ENCODE measurements around the gene STARD10. TPM values are rescaled to one million over a fixed set of nuclear protein-coding genes. Genes with fewer than 3 reads are reported as not detected.
"Not testable (repeated sequence)": the region's sequence is repeated elsewhere in the genome, so short reads cannot be mapped to it uniquely, and the experiment has no call there.

Gene STARD10
- polyA plus RNA-seq, 1 donor from 2014 or later = 33.4 TPM

- H3K36me3 Mint-ChIP-seq, H3K27ac Mint-ChIP-seq, H3K27me3 Mint-ChIP-seq, H3K9me3 Mint-ChIP-seq: not testable (repeated sequence)
- H3K4me3 Mint-ChIP-seq = peak overlapping the region in 1 of 4 donors; percentile 35
- peaks cover 11 to 16% (median 14%) of the 10 kb centered on the region in 3 donors for H3K4me1 Mint-ChIP-seq
Observed at GRCh38 chr11:72806378-72806777, 12.5 kb upstream of the STARD10 start.

GRCh38 chr11:72805216-72805615, 11.4 kb upstream of the STARD10 start:
- Mint-ChIP-seq H3K27ac (no peak overlapping the region), H3K36me3 (peaks cover 1% of the 10 kb centered on the region), H3K27me3 (no peaks in the 10 kb centered on the region), H3K9me3 (no peaks in the 10 kb centered on the region), H3K4me1 (peaks cover 11 to 14% (median 11%) of the 10 kb centered on the region in 3 donors), H3K4me3 (no peak overlapping the region)

- Mint-ChIP-seq H3K4me1 (peaks cover 3 to 9% (median 7%) of the 10 kb centered on the region in 3 donors), H3K9me3 (no peaks in the 10 kb centered on the region), H3K36me3 (no peaks in the 10 kb centered on the region), H3K27me3 (no peaks in the 10 kb centered on the region), H3K27ac (no peak overlapping the region), H3K4me3 (peak overlapping the region in 1 of 4 donors; percentile 35)
Observed at GRCh38 chr11:72802822-72803221, 9.0 kb upstream of the STARD10 start.

- no peaks in the 10 kb centered on the region for H3K36me3 Mint-ChIP-seq
- H3K4me1 Mint-ChIP-seq = peaks cover 5 to 7% (median 7%) of the 10 kb centered on the region in 3 donors
- H3K4me3 Mint-ChIP-seq = no peak overlapping the region
- H3K27me3 Mint-ChIP-seq = no peaks in the 10 kb centered on the region
- H3K27ac Mint-ChIP-seq = no peak overlapping the region
- no peaks in the 10 kb centered on the region for H3K9me3 Mint-ChIP-seq
Observed at GRCh38 chr11:72799441-72799840, 5.6 kb upstream of the STARD10 start.

DNA sequence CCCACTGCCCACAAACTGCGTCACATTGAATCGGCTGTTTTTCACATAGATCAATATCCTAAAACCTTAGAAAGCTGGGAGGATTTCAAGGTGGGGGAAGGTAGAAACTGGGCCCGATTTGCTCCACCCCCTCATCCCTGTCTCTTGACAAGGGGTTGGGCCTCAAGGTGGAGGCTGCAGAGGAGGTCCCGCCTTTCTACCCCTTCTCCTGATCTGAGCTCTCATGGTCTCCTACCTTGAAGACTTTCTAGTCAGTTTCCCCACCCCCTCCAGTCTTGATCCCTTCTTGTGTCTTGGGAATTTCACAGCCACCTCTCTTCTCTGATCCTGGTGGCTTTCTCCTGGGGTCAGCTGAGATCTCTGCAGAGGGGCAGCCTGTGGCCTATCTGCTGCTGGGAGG, 4.5 kb upstream of the STARD10 start:
- Mint-ChIP-seq H3K36me3 (no peaks in the 10 kb centered on the region), H3K27ac (peak overlapping the region in 2 of 3 donors; percentile 9 to 23), H3K9me3 (no peaks in the 10 kb centered on the region), H3K4me3 (peak overlapping the region in 2 of 4 donors; percentile 72 to 81), H3K4me1 (peaks cover 12 to 16% (median 13%) of the 10 kb centered on the region in 3 donors), H3K27me3 (no peaks in the 10 kb centered on the region)

DNA sequence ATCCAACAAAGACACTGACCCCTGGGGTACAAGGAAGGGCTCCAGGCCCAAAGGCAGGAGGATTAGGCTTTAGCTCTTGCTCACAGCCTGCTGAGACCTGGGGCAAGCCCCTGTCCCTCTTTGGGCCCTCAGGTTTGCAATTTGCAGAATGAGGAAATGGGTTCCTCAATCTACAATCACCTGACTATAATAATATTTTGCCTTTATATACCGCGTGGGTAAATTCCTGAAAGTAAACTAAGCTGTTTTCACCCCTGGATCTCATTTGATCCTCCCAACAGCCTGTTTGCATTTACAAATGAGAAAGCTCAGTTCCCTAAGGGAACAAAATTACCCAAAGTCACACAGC, 797 bp downstream of the STARD10 start:
- Mint-ChIP-seq H3K27me3 (no peaks in the 10 kb centered on the region), H3K4me1 (peaks cover 24 to 26% (median 25%) of the 10 kb centered on the region in 3 donors), H3K27ac (peak overlapping the region; percentile 99 to 100 (median 100)), H3K9me3 (no peaks in the 10 kb centered on the region), H3K4me3 (peak overlapping the region; percentile 98 to 100 (median 99)), H3K36me3 (no peaks in the 10 kb centered on the region)

DNA sequence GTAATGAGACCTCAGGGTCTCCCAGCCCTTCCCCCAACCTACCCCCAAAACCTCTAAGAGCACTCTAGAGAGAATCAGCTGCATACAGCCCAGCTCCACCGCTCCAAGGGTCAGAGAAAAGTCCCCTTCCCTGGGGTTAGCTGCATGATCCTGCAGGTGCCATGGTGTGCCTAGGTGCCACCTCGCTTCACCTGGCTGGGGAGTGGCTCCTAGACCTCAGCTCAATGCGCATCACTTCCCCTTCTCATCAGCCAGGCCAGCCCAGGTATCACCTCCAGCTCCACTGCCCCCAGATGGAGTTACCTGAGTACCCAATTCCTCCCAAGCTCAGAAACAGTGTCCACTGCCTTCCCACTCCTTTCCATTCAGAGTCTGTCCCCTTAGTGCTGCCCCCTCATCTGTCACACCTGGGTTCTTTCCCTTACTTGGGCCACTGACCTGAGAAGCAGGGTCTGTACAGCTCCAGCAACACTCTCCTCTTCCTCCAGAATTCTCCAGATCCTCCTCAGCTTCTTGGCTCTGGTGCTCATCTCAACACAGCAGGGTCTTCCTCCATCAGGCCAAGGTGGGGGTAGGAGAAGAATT, 1.3 kb downstream of the STARD10 start:
- Mint-ChIP-seq H3K4me3 (peak overlapping the region in 3 of 4 donors; percentile 98 to 99 (median 99)), H3K9me3 (no peaks in the 10 kb centered on the region), H3K36me3 (no peaks in the 10 kb centered on the region), H3K27ac (peak overlapping the region; percentile 99 to 100 (median 100)), H3K27me3 (no peaks in the 10 kb centered on the region), H3K4me1 (peaks cover 25 to 31% (median 28%) of the 10 kb centered on the region in 3 donors)

- H3K27me3 Mint-ChIP-seq, H3K9me3 Mint-ChIP-seq, H3K36me3 Mint-ChIP-seq: not testable (repeated sequence)
- Mint-ChIP-seq H3K27ac (peak overlapping the region; percentile 16 to 99 (median 31)), H3K4me1 (peaks cover 36 to 38% (median 37%) of the 10 kb centered on the region in 3 donors), H3K4me3 (peak overlapping the region in 3 of 4 donors; percentile 5 to 57 (median 10))
Observed at GRCh38 chr11:72791228-72791627, 2.6 kb downstream of the STARD10 start.

DNA sequence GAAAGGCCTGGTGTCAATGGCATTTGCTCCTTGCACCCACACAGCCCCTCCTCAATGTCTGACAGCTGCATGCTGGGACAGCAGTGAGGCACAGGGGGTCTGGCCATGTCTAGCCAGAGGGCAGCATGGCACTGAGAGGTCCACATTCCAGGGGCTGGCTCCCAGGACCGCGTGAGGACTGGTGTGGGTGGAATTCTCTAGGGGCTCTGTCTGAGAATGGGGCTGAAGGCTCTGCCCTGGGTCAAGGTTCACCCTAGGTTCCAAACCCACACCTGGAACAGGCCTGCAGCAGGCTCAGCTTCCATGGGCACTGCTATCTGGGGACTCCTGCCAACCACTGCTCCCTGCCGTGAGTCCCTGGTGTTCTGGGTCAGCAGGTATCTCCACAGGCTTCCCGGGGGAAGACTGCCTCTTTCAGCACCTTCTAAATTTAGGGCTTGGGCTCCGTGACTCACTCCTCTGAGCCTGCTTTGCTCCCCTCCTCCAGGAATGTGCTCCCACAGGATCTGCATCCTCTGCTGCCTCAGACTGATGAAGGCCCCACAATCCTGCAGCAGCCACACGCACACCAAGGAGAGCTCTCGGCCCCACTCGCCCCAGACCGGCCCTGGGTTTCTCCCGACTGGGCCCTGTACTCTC, 4.2 kb downstream of the STARD10 start:
- no peak overlapping the region for H3K27ac Mint-ChIP-seq
- H3K4me1 Mint-ChIP-seq = peaks cover 35 to 36% (median 36%) of the 10 kb centered on the region in 3 donors

DNA sequence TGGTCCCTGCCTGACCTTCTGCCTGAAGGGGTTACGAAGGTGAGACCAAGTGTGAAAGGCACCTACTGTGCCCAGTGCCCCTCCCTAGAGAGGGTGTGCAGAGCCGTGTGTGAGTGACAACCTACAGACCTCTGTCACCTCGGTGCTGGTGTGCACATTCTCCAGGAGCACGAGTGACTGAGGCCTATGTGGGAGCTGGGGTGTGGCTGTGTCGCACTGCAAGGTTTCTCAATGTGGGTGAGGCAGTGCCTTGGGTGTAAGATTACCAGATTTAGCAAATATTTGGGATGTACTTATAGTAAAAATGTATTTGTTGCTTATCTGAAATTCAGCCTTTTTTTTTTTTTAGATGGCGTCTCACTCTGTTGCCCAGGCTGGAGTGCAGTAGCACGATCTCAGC, 5.6 kb downstream of the STARD10 start:
- H3K36me3 Mint-ChIP-seq = no peaks in the 10 kb centered on the region
- H3K4me3 Mint-ChIP-seq = peak overlapping the region in 2 of 4 donors; percentile 80 to 88
- H3K9me3 Mint-ChIP-seq = no peaks in the 10 kb centered on the region
- H3K4me1 Mint-ChIP-seq = peaks cover 24 to 30% (median 26%) of the 10 kb centered on the region in 3 donors
- H3K27me3 Mint-ChIP-seq = no peaks in the 10 kb centered on the region
- H3K27ac Mint-ChIP-seq = peak overlapping the region in 2 of 3 donors; percentile 94 to 97

More for the DNA sequence above, 4.2 kb downstream of the STARD10 start:
- H3K27me3 Mint-ChIP-seq = no peaks in the 10 kb centered on the region
- no peaks in the 10 kb centered on the region for H3K36me3 Mint-ChIP-seq
- H3K4me3 Mint-ChIP-seq = no peak overlapping the region
- H3K9me3 Mint-ChIP-seq = no peaks in the 10 kb centered on the region

DNA sequence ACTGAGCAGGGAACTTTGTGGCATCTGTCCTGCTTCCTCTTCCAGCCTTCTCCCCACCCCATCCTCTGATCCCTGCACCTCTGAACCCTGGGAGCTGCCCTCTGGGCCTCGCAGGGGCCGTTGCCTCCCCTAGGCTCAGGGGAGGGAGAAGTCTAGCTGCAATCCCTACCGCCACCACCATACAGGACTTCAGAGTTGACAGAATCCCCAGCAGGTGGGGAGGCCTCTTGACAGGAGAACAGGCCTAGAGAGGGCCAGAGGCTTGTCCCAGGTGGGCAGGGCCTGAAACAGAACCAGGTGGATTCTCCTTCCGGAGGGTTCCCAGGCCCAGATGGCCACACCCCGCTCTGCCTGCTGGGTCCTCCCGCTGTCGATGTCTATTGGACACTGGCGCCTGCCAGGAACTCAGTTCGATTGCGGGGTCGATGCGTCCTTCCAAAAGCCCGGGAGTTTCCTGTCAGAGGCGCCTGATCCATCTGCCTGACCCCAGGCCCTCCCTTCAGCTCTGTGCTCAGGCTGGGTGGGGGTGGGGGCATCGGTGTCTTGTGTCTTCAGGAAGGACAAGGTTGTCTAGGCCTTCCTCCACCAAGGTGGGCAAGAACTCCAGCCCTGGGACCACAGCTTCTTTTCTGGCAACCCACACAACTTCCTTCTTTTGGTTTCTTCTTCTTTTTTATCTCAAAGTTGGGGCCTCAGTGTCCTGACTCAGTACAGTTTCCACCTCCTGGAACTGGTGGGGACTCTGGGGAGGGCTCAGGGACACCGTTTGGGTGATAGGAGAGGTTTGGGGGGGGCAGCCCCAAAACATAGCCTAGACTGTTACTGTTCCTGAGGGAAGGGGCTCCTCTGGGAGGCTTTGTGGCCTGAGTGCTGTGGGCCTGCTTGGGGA, 6.4 kb downstream of the STARD10 start:
- no peaks in the 10 kb centered on the region for H3K27me3 Mint-ChIP-seq
- H3K9me3 Mint-ChIP-seq = no peaks in the 10 kb centered on the region
- H3K4me1 Mint-ChIP-seq = peaks cover 19 to 25% (median 22%) of the 10 kb centered on the region in 3 donors
- no peaks in the 10 kb centered on the region for H3K36me3 Mint-ChIP-seq
- peak overlapping the region; percentile 87 to 97 (median 94) for H3K27ac Mint-ChIP-seq
- peak overlapping the region; percentile 25 to 88 (median 62) for H3K4me3 Mint-ChIP-seq

DNA sequence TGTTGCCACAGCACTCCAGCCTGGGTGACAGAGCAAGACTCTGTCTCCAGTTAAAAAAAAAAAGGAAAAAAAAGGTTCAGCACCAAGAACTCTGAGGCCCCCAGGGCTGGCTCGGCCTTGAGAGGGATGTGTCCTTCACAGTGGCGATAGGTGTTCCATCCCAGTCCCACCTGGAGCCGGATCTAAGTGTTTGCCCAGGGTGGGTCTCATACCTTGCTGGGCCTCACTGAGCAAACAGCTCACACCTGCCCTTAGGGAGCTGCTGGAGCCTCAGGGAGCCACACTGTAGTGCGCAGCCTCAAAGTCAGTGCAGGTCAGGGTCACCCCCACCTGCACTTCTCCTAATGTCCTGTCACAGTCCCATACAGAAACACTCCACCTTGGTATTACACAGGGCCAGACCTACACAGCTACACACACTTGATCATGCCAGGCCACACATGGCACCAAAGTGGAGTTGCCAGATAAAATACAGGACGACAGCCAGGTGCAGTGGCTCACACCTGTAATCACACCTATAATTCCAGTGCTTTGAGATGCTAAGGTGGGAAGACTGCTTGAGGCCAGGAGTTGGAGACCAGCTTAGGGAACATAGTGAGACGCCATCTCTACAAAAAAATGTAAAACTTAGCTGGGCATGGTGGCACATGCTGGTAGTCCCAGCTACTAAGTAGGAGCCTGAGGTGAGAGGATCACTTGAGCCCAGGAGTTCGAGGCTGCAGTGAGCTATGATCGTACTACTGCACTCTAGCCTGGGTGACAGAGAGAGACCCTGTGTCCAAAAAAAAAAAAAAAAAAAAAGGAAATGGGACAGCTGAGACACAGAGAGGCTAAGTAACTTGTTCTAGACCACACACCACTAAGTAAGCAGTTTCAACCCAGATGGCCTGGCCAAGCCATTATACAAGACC, 7.3 kb downstream of the STARD10 start:
- no peaks in the 10 kb centered on the region for H3K9me3 Mint-ChIP-seq
- peak overlapping the region; percentile 87 to 97 (median 94) for H3K27ac Mint-ChIP-seq
- no peaks in the 10 kb centered on the region for H3K36me3 Mint-ChIP-seq
- H3K4me3 Mint-ChIP-seq = peak overlapping the region in 2 of 4 donors; percentile 15 to 80
- no peaks in the 10 kb centered on the region for H3K27me3 Mint-ChIP-seq
- peaks cover 21 to 28% (median 23%) of the 10 kb centered on the region in 3 donors for H3K4me1 Mint-ChIP-seq

DNA sequence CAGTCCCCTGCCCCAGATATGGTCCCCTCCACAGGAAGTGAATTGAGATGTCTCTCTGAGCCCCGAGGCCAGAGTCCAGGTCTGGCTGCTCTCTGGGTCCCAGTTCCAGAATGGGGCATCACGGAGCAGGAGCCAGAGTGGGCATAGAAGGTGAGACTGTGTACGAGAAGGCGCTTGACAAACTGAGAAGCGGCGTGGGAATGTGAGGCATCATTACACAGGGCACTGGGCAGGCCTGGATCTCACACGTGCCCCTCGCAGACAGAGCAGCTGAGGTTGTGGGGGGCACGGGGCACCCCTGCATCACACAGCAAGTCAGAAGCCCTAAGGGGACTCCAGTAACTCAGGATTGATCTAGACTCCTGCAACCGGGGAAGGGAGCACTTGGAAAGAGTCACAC, 9.2 kb downstream of the STARD10 start:
- no peaks in the 10 kb centered on the region for H3K36me3 Mint-ChIP-seq
- no peaks in the 10 kb centered on the region for H3K9me3 Mint-ChIP-seq
- H3K27me3 Mint-ChIP-seq = no peaks in the 10 kb centered on the region
- peak overlapping the region in 2 of 4 donors; percentile 23 to 43 for H3K4me3 Mint-ChIP-seq
- peak overlapping the region in 1 of 3 donors; percentile 56 for H3K27ac Mint-ChIP-seq
- H3K4me1 Mint-ChIP-seq = peaks cover 24 to 28% (median 25%) of the 10 kb centered on the region in 3 donors

Data from IgD-negative memory B cell (primary cell).